ENCODE results near the gene MAMDC2.

- no peak for TF ChIP-seq EP300 (IDR thresholded peaks at IDR 0.05)
- TF ChIP-seq, protein P1, sequence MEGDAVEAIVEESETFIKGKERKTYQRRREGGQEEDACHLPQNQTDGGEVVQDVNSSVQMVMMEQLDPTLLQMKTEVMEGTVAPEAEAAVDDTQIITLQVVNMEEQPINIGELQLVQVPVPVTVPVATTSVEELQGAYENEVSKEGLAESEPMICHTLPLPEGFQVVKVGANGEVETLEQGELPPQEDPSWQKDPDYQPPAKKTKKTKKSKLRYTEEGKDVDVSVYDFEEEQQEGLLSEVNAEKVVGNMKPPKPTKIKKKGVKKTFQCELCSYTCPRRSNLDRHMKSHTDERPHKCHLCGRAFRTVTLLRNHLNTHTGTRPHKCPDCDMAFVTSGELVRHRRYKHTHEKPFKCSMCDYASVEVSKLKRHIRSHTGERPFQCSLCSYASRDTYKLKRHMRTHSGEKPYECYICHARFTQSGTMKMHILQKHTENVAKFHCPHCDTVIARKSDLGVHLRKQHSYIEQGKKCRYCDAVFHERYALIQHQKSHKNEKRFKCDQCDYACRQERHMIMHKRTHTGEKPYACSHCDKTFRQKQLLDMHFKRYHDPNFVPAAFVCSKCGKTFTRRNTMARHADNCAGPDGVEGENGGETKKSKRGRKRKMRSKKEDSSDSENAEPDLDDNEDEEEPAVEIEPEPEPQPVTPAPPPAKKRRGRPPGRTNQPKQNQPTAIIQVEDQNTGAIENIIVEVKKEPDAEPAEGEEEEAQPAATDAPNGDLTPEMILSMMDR (IDR thresholded peaks at IDR 0.05), result no peak
- peak; percentile 94 for TF ChIP-seq POLR2A (IDR thresholded peaks at IDR 0.05; ENCODE audit: low read length)
- TF ChIP-seq CEBPB (IDR thresholded peaks at IDR 0.05), result no peak
- TF ChIP-seq RNF2 (IDR thresholded peaks at IDR 0.05; ENCODE audit: borderline replicate concordance, low read depth), result no peak
- TF ChIP-seq, protein P2, sequence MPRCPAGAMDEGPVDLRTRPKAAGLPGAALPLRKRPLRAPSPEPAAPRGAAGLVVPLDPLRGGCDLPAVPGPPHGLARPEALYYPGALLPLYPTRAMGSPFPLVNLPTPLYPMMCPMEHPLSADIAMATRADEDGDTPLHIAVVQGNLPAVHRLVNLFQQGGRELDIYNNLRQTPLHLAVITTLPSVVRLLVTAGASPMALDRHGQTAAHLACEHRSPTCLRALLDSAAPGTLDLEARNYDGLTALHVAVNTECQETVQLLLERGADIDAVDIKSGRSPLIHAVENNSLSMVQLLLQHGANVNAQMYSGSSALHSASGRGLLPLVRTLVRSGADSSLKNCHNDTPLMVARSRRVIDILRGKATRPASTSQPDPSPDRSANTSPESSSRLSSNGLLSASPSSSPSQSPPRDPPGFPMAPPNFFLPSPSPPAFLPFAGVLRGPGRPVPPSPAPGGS (IDR thresholded peaks at IDR 0.05), result peak; percentile 90; the same call in 2 of the 3 replicates
- no peak for TF ChIP-seq BHLHE40 (IDR thresholded peaks at IDR 0.05; ENCODE audit: low read depth, low read length)
- no peak for TF ChIP-seq RFX5 (IDR thresholded peaks at IDR 0.05)
- TF ChIP-seq JUN (IDR thresholded peaks at IDR 0.05), result peak; percentile 68 to 90; a peak in 4 of 5 replicates
- TF ChIP-seq JUNB (IDR thresholded peaks at IDR 0.05), result no peak
These were observed 215.3 kb downstream of the MAMDC2 start, which contains the start of gene SMC5 for GRCh38 chr9:70258692-70259511.
